H1 (cell line): ENCODE results near the gene DNAJC2.

Source experiments
- CBX5 ChIP-seq: fragments of 300-800, 300-1000 bp; sonication (generic); IDR thresholded peaks from 2 replicates; pipeline ENCODE4 v1.7.1; 2016; ENCODE audit warnings: antibody characterized with exemption, low read length, low read depth
- CEBPB ChIP-seq: IDR thresholded peaks from 2 replicates; pipeline ENCODE4 v1.6.1; 2012; ENCODE audit warnings: low read depth, low read length
- CTCF ChIP-seq, 3 experiments: IDR thresholded peaks; 1 replicate in 2 of 3; 2 replicates in 1 of 3; pipeline versions ENCODE4 v1.5.1 to v1.6.1; 2011; ENCODE audit warnings: low read length in 3 of 3, mild to moderate bottlenecking in 3 of 3, inconsistent platforms in 2 of 3, low read depth in 1 of 3, moderate library complexity in 1 of 3; ENCODE audit not compliant: insufficient read depth in 1 of 3; ENCODE audit errors: control extremely low read depth in 1 of 3
- EGR1 ChIP-seq: IDR thresholded peaks from 2 replicates; pipeline ENCODE4 v1.6.1; 2011; ENCODE audit warnings: low read depth, low read length, borderline replicate concordance
- EP300 ChIP-seq, 2 experiments: IDR thresholded peaks; 1 replicate in 1 of 2; 2 replicates in 1 of 2; pipeline ENCODE4 v1.6.1; 2011 to 2012; ENCODE audit warnings: low read depth in 2 of 2, low read length in 2 of 2, mild to moderate bottlenecking in 2 of 2, borderline replicate concordance in 1 of 2, inconsistent platforms in 1 of 2, moderate library complexity in 1 of 2
- FOSL1 ChIP-seq: IDR thresholded peaks from 2 replicates; pipeline ENCODE4 v1.6.1; 2011; ENCODE audit warnings: mild to moderate bottlenecking, low read depth, low read length, moderate library complexity; ENCODE audit not compliant: insufficient read depth
- GTF2F1 ChIP-seq: IDR thresholded peaks from 2 replicates; pipeline ENCODE4 v1.6.1; 2012; ENCODE audit warnings: low read depth, low read length, improper control_type of control experiment, borderline replicate concordance
- JUN ChIP-seq: IDR thresholded peaks from 2 replicates; pipeline ENCODE4 v1.6.1; 2011; ENCODE audit warnings: low read depth, mild to moderate bottlenecking, improper control_type of control experiment, low read length
- POLR2A ChIP-seq, 2 experiments: IDR thresholded peaks; 1 replicate in 1 of 2; 2 replicates in 1 of 2; pipeline ENCODE4 v1.6.1; 2011; ENCODE audit warnings: low read depth in 2 of 2, low read length in 2 of 2, mild to moderate bottlenecking in 2 of 2; ENCODE audit errors: control extremely low read depth in 1 of 2
- POLR2AphosphoS5 ChIP-seq: IDR thresholded peaks from 2 replicates; pipeline ENCODE4 v1.6.1; 2011; ENCODE audit warnings: low read depth, low read length
- SP1 ChIP-seq: IDR thresholded peaks from 2 replicates; pipeline ENCODE4 v1.6.1; 2011; ENCODE audit warnings: low read depth, low read length
- SP4 ChIP-seq: IDR thresholded peaks from 2 replicates; pipeline ENCODE4 v1.6.1; 2012; ENCODE audit warnings: low read length, inconsistent platforms

GRCh38 chr7:103349805-103350204 is 5.2 kb upstream of the DNAJC2 start:
- TF ChIP-seq CTCF (IDR thresholded peaks at IDR 0.05; ENCODE audit: control extremely low read depth in 1 of 3, insufficient read depth in 1 of 3, low read depth in 1 of 3, low read length in 3 of 3) (no peak), POLR2AphosphoS5 (no peak), SP1 (no peak), GTF2F1 (no peak), JUN (no peak), POLR2A (IDR thresholded peaks at IDR 0.05; ENCODE audit: control extremely low read depth in 1 of 2, low read depth in 2 of 2, low read length in 2 of 2) (no peak), FOSL1 (no peak), SP4 (no peak), EP300 (IDR thresholded peaks at IDR 0.05; ENCODE audit: borderline replicate concordance in 1 of 2, low read depth in 2 of 2, low read length in 2 of 2) (no peak), CEBPB (no peak), EGR1 (no peak), CBX5 (no peak)
